H9 (cell line): ENCODE data around the gene ERCC2. TPM values are rescaled to one million over a fixed set of nuclear protein-coding genes. Genes with fewer than 3 reads are reported as not detected.

Experiments
- DNase-seq: peaks from one replicate; pipeline ENCODE4 v3.0.0-alpha.2; 2017
- H2AFZ ChIP-seq: one replicate; pipeline ENCODE4 v1.6.1; 2013; ENCODE audit warnings: mild to moderate bottlenecking, low read length, control low read depth, moderate library complexity
- H2AK5ac ChIP-seq: 2 replicates; pipeline ENCODE4 v1.6.1; 2013; ENCODE audit warnings: low read length, control low read depth, mixed read lengths; ENCODE audit not compliant: insufficient read length
- H2BK120ac ChIP-seq: one replicate; pipeline ENCODE4 v1.6.1; 2013; ENCODE audit warnings: low read depth, mild to moderate bottlenecking, low read length, control low read depth, inconsistent platforms; ENCODE audit not compliant: poor library complexity, severe bottlenecking
- H2BK12ac ChIP-seq: 2 replicates; pipeline ENCODE4 v1.6.1; 2013; ENCODE audit warnings: low read length, control low read depth, mixed read lengths, low read depth; ENCODE audit not compliant: insufficient read length
- H2BK15ac ChIP-seq: 2 replicates; pipeline ENCODE4 v1.6.1; 2013; ENCODE audit warnings: low read depth, low read length, control low read depth
- H2BK20ac ChIP-seq: one replicate; pipeline ENCODE4 v1.6.1; 2013; ENCODE audit warnings: low read depth, mild to moderate bottlenecking, low read length, control low read depth, inconsistent platforms; ENCODE audit not compliant: poor library complexity, severe bottlenecking
- H2BK5ac ChIP-seq: 2 replicates; pipeline ENCODE4 v1.6.1; 2013; ENCODE audit warnings: low read length, control low read depth, mixed read lengths; ENCODE audit not compliant: insufficient read length
- H3K14ac ChIP-seq: 2 replicates; pipeline ENCODE4 v1.6.1; 2013; ENCODE audit warnings: low read length, control low read depth; ENCODE audit not compliant: insufficient read depth
- H3K18ac ChIP-seq: 2 replicates; pipeline ENCODE4 v1.6.1; 2013; ENCODE audit warnings: low read depth, mild to moderate bottlenecking, mixed read lengths, low read length, control low read depth; ENCODE audit not compliant: insufficient read length
- H3K23ac ChIP-seq: 2 replicates; pipeline ENCODE4 v1.6.1; 2013; ENCODE audit warnings: low read length, control low read depth, mixed read lengths, low read depth; ENCODE audit not compliant: insufficient read length
- H3K23me2 ChIP-seq: 2 replicates; pipeline ENCODE4 v1.6.1; 2013; ENCODE audit warnings: low read depth, mild to moderate bottlenecking, mixed read lengths, low read length, control low read depth; ENCODE audit not compliant: insufficient read length, poor library complexity, severe bottlenecking
- H3K27ac ChIP-seq: 2 replicates; pipeline ENCODE4 v1.5.1; 2013; ENCODE audit warnings: low read length, control low read depth, mixed read lengths, low read depth; ENCODE audit not compliant: insufficient read length
- H3K27me3 ChIP-seq: 2 replicates; pipeline ENCODE4 v1.6.1; 2013; ENCODE audit warnings: low read length, control low read depth, inconsistent platforms; ENCODE audit not compliant: insufficient read depth
- H3K4ac ChIP-seq: 2 replicates; pipeline ENCODE4 v1.6.1; 2013; ENCODE audit warnings: low read depth, mild to moderate bottlenecking, control low read depth, inconsistent platforms, low read length, moderate library complexity
- H3K4me1 ChIP-seq: 2 replicates; pipeline ENCODE4 v1.6.1; 2013; ENCODE audit warnings: low read length, control low read depth, inconsistent platforms; ENCODE audit not compliant: insufficient read depth
- H3K4me2 ChIP-seq: 2 replicates; pipeline ENCODE4 v1.6.1; 2013; ENCODE audit warnings: low read length, control low read depth, mixed read lengths; ENCODE audit not compliant: insufficient read length, insufficient read depth
- H3K56ac ChIP-seq: 2 replicates; pipeline ENCODE4 v1.6.1; 2013; ENCODE audit warnings: low read depth, mild to moderate bottlenecking, mixed read lengths, low read length, control low read depth; ENCODE audit not compliant: insufficient read length
- H3K79me1 ChIP-seq: 2 replicates; pipeline ENCODE4 v1.6.1; 2013; ENCODE audit warnings: low read depth, mild to moderate bottlenecking, moderate library complexity, low read length, control low read depth, inconsistent platforms; ENCODE audit not compliant: insufficient read depth, poor library complexity, severe bottlenecking
- H3K79me2 ChIP-seq: 2 replicates; pipeline ENCODE4 v1.6.1; 2013; ENCODE audit warnings: low read length, control low read depth, inconsistent platforms; ENCODE audit not compliant: insufficient read depth
- H3K9ac ChIP-seq: 2 replicates; pipeline ENCODE4 v1.6.1; 2013; ENCODE audit warnings: low read length, control low read depth, mixed read lengths; ENCODE audit not compliant: insufficient read length; ENCODE audit errors: extremely low read depth
- H3K9me3 ChIP-seq: one replicate; pipeline ENCODE4 v1.6.1; 2013; ENCODE audit warnings: low read depth, low read length, inconsistent platforms; ENCODE audit not compliant: control insufficient read depth
- H3T11ph ChIP-seq: one replicate; pipeline ENCODE4 v1.6.1; 2013; ENCODE audit warnings: mild to moderate bottlenecking, low read length, control low read depth, inconsistent platforms
- H4K20me1 ChIP-seq: one replicate; pipeline ENCODE4 v1.6.1; 2013; ENCODE audit not compliant: control insufficient read depth, insufficient read length, insufficient read depth
- H4K5ac ChIP-seq: 2 replicates; pipeline ENCODE4 v1.6.1; 2013; ENCODE audit warnings: low read depth, mild to moderate bottlenecking, mixed read lengths, low read length, control low read depth; ENCODE audit not compliant: insufficient read length
- H4K8ac ChIP-seq: replicated peaks from 2 replicates; pipeline ENCODE4 v1.6.1; 2013; ENCODE audit warnings: low read length, control low read depth, mixed read lengths, low read depth; ENCODE audit not compliant: insufficient read length
- H4K91ac ChIP-seq: 2 replicates; pipeline ENCODE4 v1.6.1; 2013; ENCODE audit warnings: low read depth, mild to moderate bottlenecking, moderate library complexity, mixed read lengths, low read length, control low read depth; ENCODE audit not compliant: insufficient read length
- H3K27ac Mint-ChIP-seq, 3 experiments: 2 replicates in 2 of 3; 3 replicates in 1 of 3; pipeline ENCODE4 v1.8.0; 2020 to 2021; ENCODE audit warnings: mixed read lengths in 3 of 3, mild to moderate bottlenecking in 1 of 3, moderate library complexity in 1 of 3
- H3K27me3 Mint-ChIP-seq: 2 replicates; pipeline ENCODE4 v1.8.0; 2021; ENCODE audit warnings: low read depth, mild to moderate bottlenecking, moderate library complexity, mixed read lengths
- H3K36me3 Mint-ChIP-seq, 3 experiments: 2 replicates in 2 of 3; 3 replicates in 1 of 3; pipeline ENCODE4 v1.8.0; 2020 to 2021; ENCODE audit warnings: low read depth in 3 of 3, mixed read lengths in 3 of 3; ENCODE audit not compliant: insufficient read depth in 1 of 3
- H3K4me1 Mint-ChIP-seq, 2 experiments: 2 replicates each; pipeline ENCODE4 v1.8.0; 2020; ENCODE audit warnings: mixed read lengths in 2 of 2
- H3K4me3 Mint-ChIP-seq, 2 experiments: 2 replicates in 1 of 2; 3 replicates in 1 of 2; pipeline ENCODE4 v1.8.0; 2020 to 2021; ENCODE audit warnings: mild to moderate bottlenecking in 2 of 2, mixed read lengths in 2 of 2, moderate library complexity in 1 of 2
- H3K9me3 Mint-ChIP-seq, 2 experiments: 2 replicates in 1 of 2; 3 replicates in 1 of 2; pipeline ENCODE4 v1.8.0; 2020; ENCODE audit warnings: mild to moderate bottlenecking in 2 of 2, mixed read lengths in 2 of 2, moderate library complexity in 1 of 2
- WGBS: extraction: QIAGEN DNeasy Blood & Tissue Kit; methylation state at CpG from one replicate; pipeline ENCODE4 v1.1.7; 2013; ENCODE audit warnings: missing lambda C conversion rate, low lambda C conversion rate, mixed read lengths; ENCODE audit not compliant: insufficient read length; ENCODE audit errors: extremely low coverage; 5-methylcytosine and 5-hydroxymethylcytosine counted together
- total RNA-seq: library from RNA; stranded (reverse); gene quantifications from 2 replicates; pipeline ENCODE4 v1.2.1, GENCODE V29; 2021
- TF ChIP-seq, protein P1 (sequence below): fragments of 200-600 bp; sonication (generic); conservative IDR thresholded peaks from 3 replicates; pipeline ENCODE4 v1.8.0; 2021; ENCODE audit warnings: antibody characterized with exemption, mild to moderate bottlenecking

Gene ERCC2
- total RNA-seq, 1 experiment from 2014 or later, result 98.7 TPM

DNA sequence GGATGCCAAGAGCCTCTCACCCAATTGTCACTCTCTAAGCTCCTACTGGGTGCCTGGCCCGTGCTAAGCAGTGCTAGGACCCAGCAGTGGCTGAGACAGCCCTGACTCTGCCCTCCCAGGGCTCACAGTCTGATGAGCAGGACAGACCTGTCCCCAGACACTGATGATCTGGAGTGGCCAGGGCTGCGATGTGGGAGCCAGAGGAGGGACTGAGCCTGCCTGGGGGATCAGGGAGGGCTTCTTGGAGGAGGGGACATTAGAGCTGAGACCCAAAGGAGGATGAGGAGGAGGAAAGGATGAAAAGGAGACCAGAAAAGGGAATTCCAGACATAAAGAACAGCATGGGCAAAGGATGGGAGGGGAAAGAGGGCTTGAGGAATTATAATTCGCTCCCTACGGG is 46.8 kb upstream of the ERCC2 start:
- Histone ChIP-seq H3K56ac (no peak overlapping the region), H3K4me1 (no peaks in the 10 kb centered on the region), H2BK15ac (no peak overlapping the region), H3T11ph (no peak overlapping the region), H2BK12ac (no peak overlapping the region), H2BK20ac (no peak overlapping the region), H3K4me2 (no peak overlapping the region), H3K79me1 (no peaks in the 10 kb centered on the region), H4K5ac (no peak overlapping the region), H4K20me1 (no peaks in the 10 kb centered on the region), H2AK5ac (no peak overlapping the region), H4K8ac (no peak overlapping the region), H2BK120ac (no peak overlapping the region), H4K91ac (no peak overlapping the region), H3K27ac (no peak overlapping the region), H3K18ac (no peak overlapping the region), H3K14ac (no peak overlapping the region), H3K4ac (no peak overlapping the region), H2AFZ (no peak overlapping the region), H3K9me3 (no peaks in the 10 kb centered on the region), H3K9ac (no peak overlapping the region), H3K23ac (no peak overlapping the region), H2BK5ac (no peak overlapping the region), H3K27me3 (no peaks in the 10 kb centered on the region), H3K23me2 (no peaks in the 10 kb centered on the region), H3K79me2 (no peaks in the 10 kb centered on the region)
- DNase-seq, result no peak
- TF ChIP-seq, protein P1, sequence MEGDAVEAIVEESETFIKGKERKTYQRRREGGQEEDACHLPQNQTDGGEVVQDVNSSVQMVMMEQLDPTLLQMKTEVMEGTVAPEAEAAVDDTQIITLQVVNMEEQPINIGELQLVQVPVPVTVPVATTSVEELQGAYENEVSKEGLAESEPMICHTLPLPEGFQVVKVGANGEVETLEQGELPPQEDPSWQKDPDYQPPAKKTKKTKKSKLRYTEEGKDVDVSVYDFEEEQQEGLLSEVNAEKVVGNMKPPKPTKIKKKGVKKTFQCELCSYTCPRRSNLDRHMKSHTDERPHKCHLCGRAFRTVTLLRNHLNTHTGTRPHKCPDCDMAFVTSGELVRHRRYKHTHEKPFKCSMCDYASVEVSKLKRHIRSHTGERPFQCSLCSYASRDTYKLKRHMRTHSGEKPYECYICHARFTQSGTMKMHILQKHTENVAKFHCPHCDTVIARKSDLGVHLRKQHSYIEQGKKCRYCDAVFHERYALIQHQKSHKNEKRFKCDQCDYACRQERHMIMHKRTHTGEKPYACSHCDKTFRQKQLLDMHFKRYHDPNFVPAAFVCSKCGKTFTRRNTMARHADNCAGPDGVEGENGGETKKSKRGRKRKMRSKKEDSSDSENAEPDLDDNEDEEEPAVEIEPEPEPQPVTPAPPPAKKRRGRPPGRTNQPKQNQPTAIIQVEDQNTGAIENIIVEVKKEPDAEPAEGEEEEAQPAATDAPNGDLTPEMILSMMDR, result no peak
- no CpG with 5 or more reads among the region's 4 CpGs for WGBS
- peaks cover 6 to 10% of the 10 kb centered on the region in 2 experiments; a peak in 3 of 4 replicates for H3K4me1 Mint-ChIP-seq
- no peak overlapping the region for H3K4me3 Mint-ChIP-seq
- peaks cover 28 to 71% (median 70%) of the 10 kb centered on the region in 3 experiments for H3K36me3 Mint-ChIP-seq
- H3K27me3 Mint-ChIP-seq, result no peaks in the 10 kb centered on the region
- H3K9me3 Mint-ChIP-seq, result no peaks in the 10 kb centered on the region; a peak in 1 of 5 replicates
- peak overlapping the region in 1 of 3 experiments; percentile 40; a peak in 1 of 7 replicates for H3K27ac Mint-ChIP-seq
